Neural crest cell (in vitro differentiated cells): ENCODE measurements around the gene ABTB2. TPM values are rescaled to one million over a fixed set of nuclear protein-coding genes. Genes with fewer than 3 reads are reported as not detected.
"Not testable (repeated sequence)": the region's sequence is repeated elsewhere in the genome, so short reads cannot be mapped to it uniquely, and the experiment has no call there.

Source experiments
- DNase-seq: peaks from one replicate; pipeline ENCODE4 v3.0.0; 2021; ENCODE audit warnings: low read depth, mixed read lengths, low spot score
- H3K27ac Mint-ChIP-seq: one replicate; pipeline ENCODE4 v1.8.0; 2021; ENCODE audit warnings: mild to moderate bottlenecking, mixed read lengths; ENCODE audit not compliant: unreplicated experiment
- H3K27me3 Mint-ChIP-seq: 2 replicates; pipeline ENCODE4 v1.8.0; 2021; ENCODE audit warnings: low read depth, mild to moderate bottlenecking, mixed read lengths
- H3K36me3 Mint-ChIP-seq: 2 replicates; pipeline ENCODE4 v1.8.0; 2021; ENCODE audit warnings: low read depth, mild to moderate bottlenecking, mixed read lengths
- H3K4me1 Mint-ChIP-seq: 2 replicates; pipeline ENCODE4 v1.8.0; 2021; ENCODE audit warnings: mixed read lengths
- H3K4me3 Mint-ChIP-seq: one replicate; pipeline ENCODE4 v1.8.0; 2021; ENCODE audit warnings: mild to moderate bottlenecking, mixed read lengths
- H3K9me3 Mint-ChIP-seq: 2 replicates; pipeline ENCODE4 v1.8.0; 2021; ENCODE audit warnings: mixed read lengths
- CTCF ChIP-seq: fragments of 200-600 bp; sonication (generic); conservative IDR thresholded peaks from 2 replicates; pipeline ENCODE4 v1.5.0; 2021; ENCODE audit warnings: antibody characterized with exemption, mild to moderate bottlenecking
- total RNA-seq: library from RNA; stranded (reverse); gene quantifications from 2 replicates; pipeline ENCODE4 v1.2.1, GENCODE V29; 2021

The ABTB2 gene
- total RNA-seq, 1 donor from 2014 or later: 3.0 TPM

GRCh38 chr11:34387653-34388052 is 29.8 kb upstream of the ABTB2 start:
- no peak for TF ChIP-seq CTCF
- no peak overlapping the region for H3K27ac Mint-ChIP-seq
- H3K9me3 Mint-ChIP-seq: peaks cover 11% of the 10 kb centered on the region
- no peak for DNase-seq
- H3K27me3 Mint-ChIP-seq: peaks cover 37% of the 10 kb centered on the region
- no peak overlapping the region for H3K4me3 Mint-ChIP-seq
- H3K4me1 Mint-ChIP-seq: no peaks in the 10 kb centered on the region
- no peaks in the 10 kb centered on the region for H3K36me3 Mint-ChIP-seq

GRCh38 chr11:34386356-34386755 is 28.5 kb upstream of the ABTB2 start:
- not testable (repeated sequence) for H3K4me1 Mint-ChIP-seq, H3K27ac Mint-ChIP-seq, H3K4me3 Mint-ChIP-seq, H3K36me3 Mint-ChIP-seq, DNase-seq
- Mint-ChIP-seq H3K9me3 (peaks cover 11% of the 10 kb centered on the region), H3K27me3 (peaks cover 28% of the 10 kb centered on the region)

GRCh38 chr11:34382532-34383276 is 24.9 kb upstream of the ABTB2 start:
- Mint-ChIP-seq H3K4me3 (no peak overlapping the region), H3K9me3 (peaks cover 10% of the 10 kb centered on the region), H3K27me3 (no peaks in the 10 kb centered on the region), H3K36me3 (peaks cover 3% of the 10 kb centered on the region), H3K27ac (no peak overlapping the region), H3K4me1 (no peaks in the 10 kb centered on the region)
- DNase-seq: no peak
- TF ChIP-seq CTCF: no peak

- no peak for TF ChIP-seq CTCF
- DNase-seq: no peak
These were observed 24.0 kb upstream of the ABTB2 start for GRCh38 chr11:34381775-34382174.

GRCh38 chr11:34380696-34381095 is 22.9 kb upstream of the ABTB2 start:
- no peak for TF ChIP-seq CTCF
- H3K36me3 Mint-ChIP-seq: peaks cover 10% of the 10 kb centered on the region
- DNase-seq: no peak
- no peak overlapping the region for H3K4me3 Mint-ChIP-seq
- H3K4me1 Mint-ChIP-seq: no peaks in the 10 kb centered on the region
- H3K27ac Mint-ChIP-seq: no peak overlapping the region
- H3K9me3 Mint-ChIP-seq: peaks cover 14% of the 10 kb centered on the region
- no peaks in the 10 kb centered on the region for H3K27me3 Mint-ChIP-seq

More at GRCh38 chr11:34381775-34382174, 24.0 kb upstream of the ABTB2 start:
- no peak overlapping the region for H3K4me3 Mint-ChIP-seq
- H3K36me3 Mint-ChIP-seq: peaks cover 6% of the 10 kb centered on the region
- no peaks in the 10 kb centered on the region for H3K4me1 Mint-ChIP-seq
- H3K9me3 Mint-ChIP-seq: peaks cover 13% of the 10 kb centered on the region
- H3K27ac Mint-ChIP-seq: no peak overlapping the region
- H3K27me3 Mint-ChIP-seq: no peaks in the 10 kb centered on the region

- H3K27me3 Mint-ChIP-seq: no peaks in the 10 kb centered on the region
- peaks cover 13% of the 10 kb centered on the region for H3K36me3 Mint-ChIP-seq
- DNase-seq: no peak
- peaks cover 21% of the 10 kb centered on the region for H3K9me3 Mint-ChIP-seq
- no peak for TF ChIP-seq CTCF
- H3K27ac Mint-ChIP-seq: no peak overlapping the region
- no peaks in the 10 kb centered on the region for H3K4me1 Mint-ChIP-seq
- no peak overlapping the region for H3K4me3 Mint-ChIP-seq
These were observed 21.7 kb upstream of the ABTB2 start for GRCh38 chr11:34379539-34379938.
